B cell (primary cell): ENCODE data around the gene ASPSCR1. TPM values are rescaled to one million over a fixed set of nuclear protein-coding genes. Genes with fewer than 3 reads are reported as not detected.
A peak's percentile ranks its signal among the peaks of the same experiment; 100 is the strongest.

Experiments used
- ATAC-seq: fragments of 200-7000 bp; cut with Tn5 transposase; one replicate; pipeline ENCODE4 v1.10.0; 2021; ENCODE audit warnings: low read depth, mild to moderate bottlenecking, moderate number of reproducible peaks, moderate library complexity
- CTCF ChIA-PET: fragments of 350-600 bp; sonication (Branson Sonifier 250); formaldehyde crosslinking; loops from one replicate; lab custom pipeline; 2021; ENCODE audit warnings: antibody characterized with exemption, inconsistent platforms; lab: Charles Lee
- POLR2A ChIA-PET: fragments of 350-600 bp; sonication (Branson Sonifier 250); formaldehyde crosslinking; loops from one replicate; lab custom pipeline; 2021; ENCODE audit warnings: antibody characterized with exemption; lab: Charles Lee
- DNase-seq: peaks from one replicate; pipeline ENCODE4 v3.0.0; 2013
- H2AFZ ChIP-seq: 2 replicates; pipeline ENCODE4 v1.6.1; 2012; ENCODE audit warnings: mild to moderate bottlenecking, low read depth, low read length; ENCODE audit not compliant: insufficient read depth, poor library complexity, severe bottlenecking
- H3K27ac ChIP-seq, 2 donors: 1 replicate in 1 of 2; 2 replicates in 1 of 2; pipeline ENCODE4 v1.5.1; 2012 to 2013; ENCODE audit warnings: low read length in 2 of 2, mild to moderate bottlenecking in 2 of 2, moderate library complexity in 1 of 2
- H3K27me3 ChIP-seq, 4 experiments: fragments of 200-600 bp in 1 of 4; sonication (generic) in 1 of 4; replicated peaks in 1 of 4; 1 replicate in 2 of 4; 2 replicates in 2 of 4; pipeline versions ENCODE4 v1.6.1 to v1.7.0; 2013 to 2016; ENCODE audit warnings: low read length in 3 of 4, mild to moderate bottlenecking in 2 of 4, mixed read lengths in 1 of 4, moderate library complexity in 1 of 4; ENCODE audit not compliant: insufficient read depth in 4 of 4, control insufficient read depth in 3 of 4; ENCODE audit errors: control extremely low read depth in 1 of 4
- H3K36me3 ChIP-seq, 2 experiments: replicated peaks in 1 of 2; 1 replicate in 1 of 2; 2 replicates in 1 of 2; pipeline versions ENCODE4 v1.6.1 to v1.7.1; 2013; ENCODE audit warnings: low read length in 1 of 2; ENCODE audit not compliant: insufficient read depth in 2 of 2, control insufficient read depth in 1 of 2; ENCODE audit errors: control extremely low read depth in 1 of 2, extremely low read depth in 1 of 2
- H3K4me1 ChIP-seq, 2 donors: fragments of 200-600 bp in 1 of 2; sonication (generic) in 1 of 2; 1 replicate in 1 of 2; 2 replicates in 1 of 2; pipeline versions ENCODE4 v1.5.1 to v1.6.1; 2013 to 2017; ENCODE audit warnings: low read length in 2 of 2; ENCODE audit not compliant: control insufficient read depth in 2 of 2, insufficient read depth in 2 of 2
- H3K4me2 ChIP-seq: replicated peaks from 2 replicates; pipeline ENCODE3; 2012; ENCODE audit warnings: mild to moderate bottlenecking, low read depth, low read length; ENCODE audit not compliant: poor library complexity, severe bottlenecking
- H3K4me3 ChIP-seq, 5 experiments: fragments of 200-600 bp in 1 of 5; sonication (generic) in 1 of 5; 1 replicate in 3 of 5; 2 replicates in 2 of 5; pipeline versions ENCODE4 v1.5.1 to v1.7.0; 2011 to 2016; ENCODE audit warnings: low read length in 4 of 5, mild to moderate bottlenecking in 4 of 5, low read depth in 2 of 5, control low read depth in 1 of 5, moderate library complexity in 1 of 5; ENCODE audit not compliant: insufficient read depth in 1 of 5; ENCODE audit errors: control extremely low read depth in 1 of 5, extremely low read depth in 1 of 5
- H3K79me2 ChIP-seq: fragments of 200-600 bp; sonication (generic); one replicate; pipeline ENCODE4 v1.6.0; 2016; ENCODE audit warnings: low read length; ENCODE audit not compliant: control insufficient read depth, insufficient read depth
- H3K9ac ChIP-seq: fragments of 200-600 bp; sonication (generic); 2 replicates; pipeline ENCODE4 v1.6.1; 2017; ENCODE audit warnings: mild to moderate bottlenecking, low read length, moderate library complexity
- H3K9me3 ChIP-seq, 3 donors: one replicate each; pipeline versions ENCODE4 v1.6.1 to v1.7.1; 2013; ENCODE audit warnings: low read length in 2 of 3; ENCODE audit not compliant: control insufficient read depth in 2 of 3, insufficient read depth in 1 of 3; ENCODE audit errors: control extremely low read depth in 1 of 3
- H4K20me1 ChIP-seq: 2 replicates; pipeline ENCODE4 v1.6.0; 2012; ENCODE audit warnings: mild to moderate bottlenecking, low read length; ENCODE audit not compliant: insufficient read depth, control insufficient read depth, poor library complexity, severe bottlenecking
- H3K27ac Mint-ChIP-seq: one replicate; pipeline ENCODE4 v1.8.0; 2021; ENCODE audit warnings: mixed read lengths
- H3K27me3 Mint-ChIP-seq: one replicate; pipeline ENCODE4 v1.8.0; 2021; ENCODE audit warnings: mixed read lengths
- H3K4me1 Mint-ChIP-seq: one replicate; pipeline ENCODE4 v1.8.0; 2021; ENCODE audit warnings: mixed read lengths
- H3K4me3 Mint-ChIP-seq: one replicate; pipeline ENCODE4 v1.8.0; 2021; ENCODE audit warnings: mixed read lengths
- H3K9me3 Mint-ChIP-seq: one replicate; pipeline ENCODE4 v1.8.0; 2022; ENCODE audit warnings: mixed read lengths; ENCODE audit not compliant: insufficient read depth
- EZH2 ChIP-seq: IDR thresholded peaks from 2 replicates; pipeline ENCODE4 v1.6.1; 2012; ENCODE audit warnings: borderline replicate concordance, low read depth, mild to moderate bottlenecking, moderate library complexity, low read length; ENCODE audit not compliant: insufficient read depth, poor library complexity, severe bottlenecking
- WGBS: methylation state at CpG from one replicate; pipeline ENCODE4 v1.1.5; 2013; ENCODE audit warnings: missing lambda C conversion rate; ENCODE audit not compliant: insufficient coverage; 5-methylcytosine and 5-hydroxymethylcytosine counted together
- intact Hi-C: fragments of 100-400 bp; cut with micrococcal nuclease; formaldehyde crosslinking; loops from one replicate; pipeline ENCODE4 v1.10.0; 2022
- polyA plus RNA-seq: library from polyadenylated mRNA; depleted of rRNA; stranded (reverse); fragments of >200 nt; gene quantifications from 2 replicates; pipeline ENCODE4 v1.2.3, GENCODE V29; 2012
- total RNA-seq, 2 donors: library from RNA; stranded (reverse); fragments of 120-200 nt in 1 of 2; gene quantifications; 1 replicate in 1 of 2; 2 replicates in 1 of 2; pipeline versions ENCODE4 v1.2.3 to v1.2.4, GENCODE V29; 2013 to 2022
- TF ChIP-seq, protein P1 (sequence below): fragments of 200-600 bp; IDR thresholded peaks from one replicate; pipeline ENCODE4 v1.8.0; 2022; ENCODE audit warnings: antibody characterized with exemption, mild to moderate bottlenecking

The ASPSCR1 gene
- total and polyA plus RNA-seq, 2 donors (not counting 1 experiment from before 2014, with no cell fraction given) = 34.0 to 46.7 TPM

DNA sequence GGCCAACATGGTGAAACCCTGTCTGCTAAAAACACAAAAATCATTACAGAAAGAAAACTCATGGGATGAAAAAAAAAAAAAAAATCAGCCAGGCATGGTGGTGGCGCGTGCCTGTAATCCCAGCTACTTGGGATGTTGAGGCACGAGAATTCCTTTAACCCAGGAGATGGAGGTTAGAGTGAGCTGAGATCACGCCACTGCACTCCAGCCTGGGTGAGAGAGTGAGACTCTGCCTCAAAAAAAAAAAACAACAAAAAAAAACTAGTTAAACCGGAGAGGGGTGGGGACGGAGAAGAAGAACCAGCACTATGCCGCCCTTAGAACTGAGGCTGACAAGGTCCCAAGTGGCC is 9.1 kb upstream of the ASPSCR1 start:
- H4K20me1 ChIP-seq = no peaks in the 10 kb centered on the region
- H3K27ac Mint-ChIP-seq = no peak overlapping the region
- H3K4me2 ChIP-seq = peak overlapping the region; percentile 83
- DNase-seq (no peak), ATAC-seq (no peak)
- ChIA-PET CTCF (interaction anchor here (0.9 to 1.6 kb wide), 4 partner anchors 9 to 69 kb away, joined by 3 to 11 read pairs (median 4); partner anchors contain the start of genes DCXR and RAC3), POLR2A (interaction anchor here (0.7 to 2.7 kb wide), 3 partner anchors 9 to 285 kb away, joined by 3 to 28 read pairs (median 3); partner anchors contain the start of genes ASPSCR1, CENPX and LRRC45)
- intact Hi-C loops = loop anchor here (1.0 kb wide), 1 partner anchor 9 kb away; the partner anchor contains the start of gene ASPSCR1
- no peaks in the 10 kb centered on the region for H3K36me3 ChIP-seq
- H3K9me3 ChIP-seq = peaks cover 0 to 3% (median 1%) of the 10 kb centered on the region in 3 donors
- peaks cover 0 to 8% (median 2%) of the 10 kb centered on the region in 4 experiments for H3K27me3 ChIP-seq
- no peaks in the 10 kb centered on the region for H3K27me3 Mint-ChIP-seq
- no peaks in the 10 kb centered on the region for H3K9me3 Mint-ChIP-seq
- H3K9ac ChIP-seq = peak overlapping the region; percentile 51
- no peaks in the 10 kb centered on the region for H3K79me2 ChIP-seq
- H2AFZ ChIP-seq = peak overlapping the region; percentile 71
- peak overlapping the region in 4 of 5 experiments; percentile 22 to 59 (median 36) for H3K4me3 ChIP-seq
- WGBS = 91% methylated on average over 3 of the region's 7 CpGs
- H3K4me3 Mint-ChIP-seq = peak overlapping the region; percentile 66
- H3K27ac ChIP-seq = no peak overlapping the region
- H3K4me1 Mint-ChIP-seq = peaks cover 15% of the 10 kb centered on the region
- TF ChIP-seq EZH2 = no peak
- TF ChIP-seq, protein P1, sequence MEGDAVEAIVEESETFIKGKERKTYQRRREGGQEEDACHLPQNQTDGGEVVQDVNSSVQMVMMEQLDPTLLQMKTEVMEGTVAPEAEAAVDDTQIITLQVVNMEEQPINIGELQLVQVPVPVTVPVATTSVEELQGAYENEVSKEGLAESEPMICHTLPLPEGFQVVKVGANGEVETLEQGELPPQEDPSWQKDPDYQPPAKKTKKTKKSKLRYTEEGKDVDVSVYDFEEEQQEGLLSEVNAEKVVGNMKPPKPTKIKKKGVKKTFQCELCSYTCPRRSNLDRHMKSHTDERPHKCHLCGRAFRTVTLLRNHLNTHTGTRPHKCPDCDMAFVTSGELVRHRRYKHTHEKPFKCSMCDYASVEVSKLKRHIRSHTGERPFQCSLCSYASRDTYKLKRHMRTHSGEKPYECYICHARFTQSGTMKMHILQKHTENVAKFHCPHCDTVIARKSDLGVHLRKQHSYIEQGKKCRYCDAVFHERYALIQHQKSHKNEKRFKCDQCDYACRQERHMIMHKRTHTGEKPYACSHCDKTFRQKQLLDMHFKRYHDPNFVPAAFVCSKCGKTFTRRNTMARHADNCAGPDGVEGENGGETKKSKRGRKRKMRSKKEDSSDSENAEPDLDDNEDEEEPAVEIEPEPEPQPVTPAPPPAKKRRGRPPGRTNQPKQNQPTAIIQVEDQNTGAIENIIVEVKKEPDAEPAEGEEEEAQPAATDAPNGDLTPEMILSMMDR = no peak
- peaks cover 24 to 27% of the 10 kb centered on the region in 2 donors for H3K4me1 ChIP-seq
